K562 (cell line): ENCODE data around the gene ABHD12. TPM values are rescaled to one million over a fixed set of nuclear protein-coding genes. Genes with fewer than 3 reads are reported as not detected.

Experiments used
- ATAC-seq: fragments of 200-7000 bp; cut with Tn5 transposase; 3 replicates; pipeline ENCODE4 v1.9.1; 2020; ENCODE audit warnings: moderate library complexity
- BruUV-seq: library from RNA; stranded (reverse); fragments of 400-500 nt; replicated peaks from 2 replicates; lab custom pipeline; 2021; lab: Mats Ljungman, UMichigan
- CTCF ChIA-PET: fragments of 300-600 bp; formaldehyde crosslinking; extraction: SDS; loops from one replicate; lab custom pipeline; 2021; ENCODE audit warnings: low intra/inter-chr PET ratio; lab: Yijun Ruan, JAX
- POLR2A ChIA-PET: fragments of 300-600, 350-650 bp; sonication (Branson Sonifier 250); formaldehyde crosslinking; extraction: SDS; loops from one replicate; lab custom pipeline; 2021; ENCODE audit warnings: antibody characterized with exemption, inconsistent platforms; lab: Yijun Ruan, JAX
- DNase-seq, 4 experiments: peaks; one replicate each; pipeline versions ENCODE4 v3.0.0 to v3.0.0-alpha.2; 2011 to 2018; ENCODE audit warnings: low spot score in 3 of 4, mixed read lengths in 3 of 4; ENCODE audit errors: extremely low read depth in 1 of 4
- FAIRE-seq: peaks from 2 replicates; lab custom pipeline; 2011; peaks lifted over from hg19 to GRCh38; lab: Jason Lieb, UNC
- H2AFZ ChIP-seq: 2 replicates; pipeline ENCODE4 v1.6.0; 2011; ENCODE audit warnings: low read depth, low read length, control low read depth, inconsistent platforms
- H3K27ac ChIP-seq: fragments of 200-600 bp; 3 replicates; pipeline ENCODE4 v1.8.0; 2011; ENCODE audit warnings: low read depth, mild to moderate bottlenecking, control low read depth, inconsistent platforms, low read length, moderate library complexity, mixed read lengths; ENCODE audit errors: extremely low read depth
- H3K27me3 ChIP-seq, 2 experiments: fragments of 300-600 bp in 1 of 2; 2 replicates in 1 of 2; 3 replicates in 1 of 2; pipeline versions ENCODE4 v1.6.0 to v1.8.0; 2011; ENCODE audit warnings: inconsistent platforms in 2 of 2, low read length in 2 of 2, mild to moderate bottlenecking in 1 of 2, mixed read lengths in 1 of 2, moderate library complexity in 1 of 2; ENCODE audit not compliant: control insufficient read depth in 2 of 2, insufficient read depth in 2 of 2
- H3K36me3 ChIP-seq: fragments of 300-600 bp; 3 replicates; pipeline ENCODE4 v1.8.0; 2011; ENCODE audit warnings: mild to moderate bottlenecking, low read length, inconsistent platforms; ENCODE audit not compliant: control insufficient read depth, insufficient read depth
- H3K4me1 ChIP-seq, 2 experiments: fragments of 200-600 bp in 1 of 2; replicated peaks in 1 of 2; 2 replicates in 1 of 2; 3 replicates in 1 of 2; pipeline versions ENCODE4 v1.5.1 to v1.8.0; 2011; ENCODE audit warnings: inconsistent platforms in 2 of 2, low read length in 2 of 2, mild to moderate bottlenecking in 1 of 2, mixed read lengths in 1 of 2, moderate library complexity in 1 of 2; ENCODE audit not compliant: control insufficient read depth in 2 of 2, insufficient read depth in 2 of 2
- H3K4me2 ChIP-seq: 2 replicates; pipeline ENCODE4 v1.6.1; 2011; ENCODE audit warnings: low read length, control low read depth, inconsistent platforms, mixed read lengths; ENCODE audit not compliant: insufficient read depth
- H3K4me3 ChIP-seq: fragments of 200-600 bp; sonication (generic), shearing (Covaris generic); 2 replicates; pipeline ENCODE4 v1.5.1; 2016; ENCODE audit warnings: control low read depth, inconsistent platforms
- H3K79me2 ChIP-seq: fragments of 200-600 bp; 3 replicates; pipeline ENCODE4 v1.8.0; 2011; ENCODE audit warnings: low read length, inconsistent platforms; ENCODE audit not compliant: control insufficient read depth, insufficient read depth
- H3K9ac ChIP-seq, 2 experiments: 2 replicates each; pipeline versions ENCODE4 v1.6.0 to v1.6.1; 2011; ENCODE audit warnings: low read depth in 2 of 2, low read length in 2 of 2, control low read depth in 1 of 2, inconsistent platforms in 1 of 2, mild to moderate bottlenecking in 1 of 2, mixed read lengths in 1 of 2; ENCODE audit not compliant: insufficient read depth in 1 of 2
- H3K9me1 ChIP-seq: one replicate; pipeline ENCODE4 v1.6.0; 2011; ENCODE audit warnings: inconsistent platforms, mild to moderate bottlenecking, low read length, moderate library complexity; ENCODE audit not compliant: control insufficient read depth, insufficient read depth
- H3K9me3 ChIP-seq: replicated peaks from 2 replicates; pipeline ENCODE4 v1.5.1; 2011; ENCODE audit warnings: low read depth, low read length, inconsistent platforms; ENCODE audit not compliant: control insufficient read depth, insufficient read depth
- H4K20me1 ChIP-seq: replicated peaks from 2 replicates; pipeline ENCODE4 v1.6.1; 2011; ENCODE audit warnings: low read length, inconsistent platforms, mixed read lengths; ENCODE audit not compliant: control insufficient read depth, insufficient read depth
- ARNT ChIP-seq, 2 experiments: fragments of 450-650 bp; IDR thresholded peaks; 2 replicates each; pipeline ENCODE4 v1.6.1; 2016; ENCODE audit warnings: mild to moderate bottlenecking in 1 of 2
- EWSR1 ChIP-seq: fragments of 450-650 bp; IDR thresholded peaks from 2 replicates; pipeline ENCODE4 v1.6.1; 2018; ENCODE audit warnings: borderline replicate concordance, mild to moderate bottlenecking, low read depth, moderate library complexity; ENCODE audit not compliant: partially characterized antibody
- MCM3 ChIP-seq: fragments of 450-650 bp; IDR thresholded peaks from 2 replicates; pipeline ENCODE4 v1.6.1; 2016
- PATZ1 ChIP-seq: fragments of 250-450 bp; sonication (Bioruptor Pico); IDR thresholded peaks from 2 replicates; pipeline ENCODE4 v1.5.0; 2020; ENCODE audit warnings: mild to moderate bottlenecking, borderline replicate concordance
- RBBP5 ChIP-seq: fragments of 200-600 bp; sonication (generic); IDR thresholded peaks from 2 replicates; pipeline ENCODE4 v1.6.1; 2012; ENCODE audit warnings: borderline replicate concordance, mild to moderate bottlenecking, low read length, control low read depth, inconsistent platforms; ENCODE audit not compliant: insufficient read depth, poor library complexity, severe bottlenecking
- RBM15 ChIP-seq: fragments of 200-400 bp; formaldehyde crosslinking; IDR thresholded peaks from 2 replicates; pipeline ENCODE4 v1.6.1; 2018; ENCODE audit warnings: mild to moderate bottlenecking, low read length, moderate library complexity; ENCODE audit not compliant: insufficient read depth
- SETDB1 ChIP-seq: IDR thresholded peaks from one replicate; pipeline ENCODE4 v1.6.1; 2012; ENCODE audit warnings: low read length, control low read depth, inconsistent platforms
- SIX5 ChIP-seq, 2 experiments: IDR thresholded peaks; 2 replicates each; pipeline ENCODE4 v1.6.1; 2011; ENCODE audit warnings: low read length in 2 of 2, borderline replicate concordance in 1 of 2, low read depth in 1 of 2, mild to moderate bottlenecking in 1 of 2, moderate library complexity in 1 of 2; ENCODE audit not compliant: insufficient read depth in 1 of 2
- SMARCE1 ChIP-seq: fragments of 450-650 bp; IDR thresholded peaks from 2 replicates; pipeline ENCODE4 v1.7.1; 2016; ENCODE audit warnings: mild to moderate bottlenecking
- SOX6 ChIP-seq: fragments of 450-650 bp; IDR thresholded peaks from 2 replicates; pipeline ENCODE4 v1.6.1; 2014; ENCODE audit warnings: mild to moderate bottlenecking
- SRSF3 ChIP-seq: fragments of 200-400 bp; formaldehyde crosslinking; IDR thresholded peaks from 2 replicates; pipeline ENCODE4 v1.6.1; 2016; ENCODE audit warnings: mild to moderate bottlenecking, low read length, moderate library complexity; ENCODE audit not compliant: insufficient read depth
- TEAD2 ChIP-seq: fragments of 450-650 bp; IDR thresholded peaks from 2 replicates; pipeline ENCODE4 v1.6.1; 2016; ENCODE audit warnings: missing genetic modification characterization, control low read depth, missing compliant biosample characterization
- TFE3 ChIP-seq: fragments of 450-650 bp; formaldehyde crosslinking; IDR thresholded peaks from 2 replicates; pipeline ENCODE4 v1.4.0; 2020; ENCODE audit warnings: mild to moderate bottlenecking, mixed read lengths
- XRCC3 ChIP-seq: fragments of 450-650 bp; IDR thresholded peaks from 2 replicates; pipeline ENCODE4 v1.6.1; 2017; ENCODE audit warnings: mild to moderate bottlenecking, moderate library complexity
- ZBTB33 ChIP-seq: sonication (generic); formaldehyde crosslinking; IDR thresholded peaks from 2 replicates; pipeline ENCODE4 v1.8.1; 2023; ENCODE audit warnings: mild to moderate bottlenecking, missing genetic modification reagents
- ZNF280B ChIP-seq: fragments of 250-450 bp; sonication (Bioruptor Pico); IDR thresholded peaks from 2 replicates; pipeline ENCODE4 v1.5.1; 2021; ENCODE audit warnings: mild to moderate bottlenecking
- ZNF707 ChIP-seq: fragments of 250-450 bp; sonication (Bioruptor Pico); conservative IDR thresholded peaks from 2 replicates; pipeline ENCODE4 v1.8.0; 2022; ENCODE audit warnings: inconsistent platforms, mild to moderate bottlenecking, moderate library complexity
- WGBS: fragments of 100-300 bp; shearing (Covaris generic); methylation state at CpG from one replicate; pipeline ENCODE4 v1.1.6; 2016; ENCODE audit warnings: low coverage, mixed read lengths; ENCODE audit not compliant: insufficient coverage; ENCODE audit errors: missing lambda C conversion rate; 5-methylcytosine and 5-hydroxymethylcytosine counted together
- in situ Hi-C: fragments of 300-500 bp; cut with MboI; formaldehyde crosslinking; loops from 4 replicates; pipeline ENCODE4 v1.15.0; 2018; ENCODE audit warnings: inconsistent platforms, mixed read lengths
- intact Hi-C: fragments of 100-400 bp; cut with micrococcal nuclease; formaldehyde crosslinking; loops from 2 replicates; pipeline ENCODE4 v1.14.2; 2022
- polyA plus RNA-seq, 8 experiments: library from polyadenylated mRNA; depleted of rRNA in 4 of 8; stranded (reverse) in 5 of 8; unstranded in 3 of 8; fragments of >200 nt; fragmentation: Nextera tagmentation in 2 of 8; fragmentation: Illumina TruSeq in 1 of 8; extraction: Ambion mirVana in 2 of 8; extraction: Trizol in 1 of 8; gene quantifications; 2 replicates each; pipeline versions ENCODE4 v1.2.1 to v1.2.3, GENCODE V29; 2011 to 2014; ENCODE audit warnings: inconsistent platforms in 1 of 8, missing spikeins in 1 of 8
- total RNA-seq, 7 experiments: library from RNA; depleted of rRNA in 6 of 7; stranded (reverse); fragments of >200 nt in 6 of 7; fragmentation: Illumina TruSeq in 2 of 7; extraction: Trizol in 2 of 7; gene quantifications; 2 replicates each; pipeline versions ENCODE4 v1.2.1 to v1.2.3, GENCODE V29; 2011 to 2021; ENCODE audit warnings: low replicate concordance in 1 of 7

ABHD12 gene
- total and polyA plus RNA-seq, 9 of the 15 experiments (the other 6 are each of a cell fraction or from before 2014, with no cell fraction given): 0.65 to 15.6 (median 9.1) TPM

DNA sequence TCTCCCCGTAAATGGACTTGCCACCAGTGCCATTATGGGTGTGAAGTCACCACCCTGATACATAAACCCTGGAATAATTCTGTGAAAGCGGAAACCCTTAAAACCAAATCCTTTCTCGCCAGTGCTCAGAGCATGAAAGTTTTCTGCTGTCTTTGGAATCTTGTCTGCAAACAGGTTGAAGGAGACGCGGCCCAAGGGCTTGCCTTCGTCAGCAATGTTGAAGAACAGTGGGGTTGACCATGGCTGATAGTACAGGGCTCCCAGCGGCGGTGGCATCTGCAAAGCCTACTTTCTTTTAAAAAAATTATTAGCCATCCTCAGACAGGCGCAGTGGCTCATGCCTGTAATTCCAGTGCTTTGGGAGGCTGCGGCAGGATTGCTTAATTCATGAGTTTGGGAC, 22.1 kb downstream of the ABHD12 start:
- Histone ChIP-seq H3K4me2 (no peak overlapping the region), H3K9ac (no peak overlapping the region), H3K27ac (no peak overlapping the region), H3K79me2 (no peaks in the 10 kb centered on the region), H3K4me1 (no peaks in the 10 kb centered on the region; a peak in 2 of 5 replicates), H3K9me1 (no peaks in the 10 kb centered on the region), H4K20me1 (no peaks in the 10 kb centered on the region), H3K36me3 (no peaks in the 10 kb centered on the region; the same call in 2 of the 3 replicates), H3K27me3 (no peaks in the 10 kb centered on the region), H3K9me3 (no peaks in the 10 kb centered on the region), H2AFZ (no peak overlapping the region), H3K4me3 (no peak overlapping the region)
- intact Hi-C loops: no loop called here
- WGBS: 87% methylated on average over 10 of the region's 10 CpGs
- no peak for ATAC-seq
- in situ Hi-C loops: no loop called here
- POLR2A ChIA-PET: no interaction called here
- DNase-seq: no peak
- CTCF ChIA-PET: no interaction called here
- BruUV-seq: no TSS peak
- no peak for FAIRE-seq
- no peak for TF ChIP-seq ZNF280B (CRISPR knock-in tag)
- TF ChIP-seq XRCC3: no peak
- no peak for TF ChIP-seq SOX6
- no peak for TF ChIP-seq SRSF3
- no peak for TF ChIP-seq MCM3
- TF ChIP-seq PATZ1 (CRISPR knock-in tag): no peak
- no peak for TF ChIP-seq ARNT (IDR thresholded peaks at IDR 0.05)
- no peak for TF ChIP-seq SETDB1
- TF ChIP-seq SMARCE1: no peak
- no peak for TF ChIP-seq RBM15
- TF ChIP-seq SIX5 (IDR thresholded peaks at IDR 0.05; ENCODE audit: borderline replicate concordance in 1 of 2, insufficient read depth in 1 of 2, low read depth in 1 of 2, low read length in 2 of 2): no peak
- no peak for TF ChIP-seq ZNF707 (CRISPR knock-in tag)
- TF ChIP-seq ZBTB33 (CRISPR knock-in tag): no peak
- no peak for TF ChIP-seq RBBP5
- no peak for TF ChIP-seq TFE3 (CRISPR knock-in tag)
- TF ChIP-seq TEAD2 (tag): no peak
- no peak for TF ChIP-seq EWSR1
